Osteoblast (primary cell): Measurements from ENCODE around the gene SMIM32. TPM values are rescaled to one million over a fixed set of nuclear protein-coding genes. Genes with fewer than 3 reads are reported as not detected.

Experiments
- DNase-seq: peaks from one replicate; pipeline ENCODE4 v3.0.0; 2011; ENCODE audit warnings: low spot score, mixed read lengths; ENCODE audit not compliant: insufficient read length; ENCODE audit errors: missing footprints
- H2AFZ ChIP-seq: 2 replicates; pipeline ENCODE4 v1.6.0; 2011; ENCODE audit warnings: mild to moderate bottlenecking, low read length
- H3K27ac ChIP-seq: 2 replicates; pipeline ENCODE4 v1.5.1; 2011; ENCODE audit warnings: mild to moderate bottlenecking, low read depth, low read length, moderate library complexity
- H3K27me3 ChIP-seq: 2 replicates; pipeline ENCODE4 v1.6.0; 2012; ENCODE audit warnings: mild to moderate bottlenecking, control low read depth, inconsistent platforms, low read length, moderate library complexity; ENCODE audit not compliant: insufficient read depth
- H3K36me3 ChIP-seq: 2 replicates; pipeline ENCODE4 v1.5.1; 2011; ENCODE audit warnings: mild to moderate bottlenecking, low read length, control low read depth, moderate library complexity; ENCODE audit not compliant: insufficient read depth
- H3K4me1 ChIP-seq: 2 replicates; pipeline ENCODE4 v1.5.1; 2011; ENCODE audit warnings: mild to moderate bottlenecking, low read length, control low read depth, moderate library complexity; ENCODE audit not compliant: insufficient read depth
- H3K4me2 ChIP-seq: 2 replicates; pipeline ENCODE4 v1.6.0; 2011; ENCODE audit warnings: mild to moderate bottlenecking, low read length; ENCODE audit not compliant: insufficient read depth
- H3K4me3 ChIP-seq: fragments of 200-600 bp; sonication (generic); 3 replicates; pipeline ENCODE4 v1.5.1; 2012; ENCODE audit warnings: mild to moderate bottlenecking, low read length, inconsistent platforms; ENCODE audit not compliant: insufficient read depth
- H3K79me2 ChIP-seq: 2 replicates; pipeline ENCODE4 v1.6.0; 2012; ENCODE audit warnings: mild to moderate bottlenecking, low read length, control low read depth, inconsistent platforms; ENCODE audit not compliant: insufficient read depth
- H3K9me3 ChIP-seq: 2 replicates; pipeline ENCODE4 v1.5.1; 2011; ENCODE audit warnings: low read depth, low read length, control low read depth
- H4K20me1 ChIP-seq: 2 replicates; pipeline ENCODE4 v1.6.0; 2012; ENCODE audit warnings: mild to moderate bottlenecking, low read length, control low read depth; ENCODE audit not compliant: insufficient read depth
- total RNA-seq: library from RNA; depleted of rRNA; stranded (reverse); fragments of >200 nt; gene quantifications from 2 replicates; pipeline ENCODE4 v1.2.3, GENCODE V29; 2012
- TF ChIP-seq, protein P1 (sequence below): IDR thresholded peaks from 2 replicates; pipeline ENCODE4 v1.5.1; 2011; ENCODE audit warnings: mild to moderate bottlenecking, low read depth, low read length, moderate library complexity; ENCODE audit errors: extremely low read depth

SMIM32 gene
- total RNA-seq, 1 donor: not detected

DNA sequence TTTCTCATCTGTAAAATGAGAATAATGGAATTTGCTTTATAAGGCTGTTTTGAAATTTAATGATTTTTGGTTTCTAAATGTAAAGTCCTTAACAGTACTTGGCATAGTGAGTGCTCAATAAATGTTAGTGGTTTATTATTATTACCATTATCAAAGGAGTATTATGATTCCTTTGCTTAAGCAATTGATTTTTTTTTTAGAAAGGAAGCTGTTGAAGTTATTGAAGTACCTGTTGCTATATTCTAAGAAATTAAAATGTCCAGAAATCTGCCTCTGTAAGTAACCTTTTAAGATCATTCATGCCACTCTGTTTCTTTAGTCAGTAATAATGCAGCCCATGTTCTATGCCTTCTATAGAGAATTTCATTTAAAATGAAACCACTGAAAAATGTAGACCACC lies 45.3 kb downstream of the SMIM32 start:
- Histone ChIP-seq H3K4me3 (no peak overlapping the region), H3K27me3 (no peaks in the 10 kb centered on the region), H3K9me3 (no peaks in the 10 kb centered on the region), H4K20me1 (peaks cover 67% of the 10 kb centered on the region), H2AFZ (no peak overlapping the region), H3K27ac (no peak overlapping the region), H3K79me2 (peaks cover 98% of the 10 kb centered on the region), H3K36me3 (peaks cover 8% of the 10 kb centered on the region), H3K4me1 (peaks cover 7% of the 10 kb centered on the region), H3K4me2 (no peak overlapping the region)
- TF ChIP-seq, protein P1, sequence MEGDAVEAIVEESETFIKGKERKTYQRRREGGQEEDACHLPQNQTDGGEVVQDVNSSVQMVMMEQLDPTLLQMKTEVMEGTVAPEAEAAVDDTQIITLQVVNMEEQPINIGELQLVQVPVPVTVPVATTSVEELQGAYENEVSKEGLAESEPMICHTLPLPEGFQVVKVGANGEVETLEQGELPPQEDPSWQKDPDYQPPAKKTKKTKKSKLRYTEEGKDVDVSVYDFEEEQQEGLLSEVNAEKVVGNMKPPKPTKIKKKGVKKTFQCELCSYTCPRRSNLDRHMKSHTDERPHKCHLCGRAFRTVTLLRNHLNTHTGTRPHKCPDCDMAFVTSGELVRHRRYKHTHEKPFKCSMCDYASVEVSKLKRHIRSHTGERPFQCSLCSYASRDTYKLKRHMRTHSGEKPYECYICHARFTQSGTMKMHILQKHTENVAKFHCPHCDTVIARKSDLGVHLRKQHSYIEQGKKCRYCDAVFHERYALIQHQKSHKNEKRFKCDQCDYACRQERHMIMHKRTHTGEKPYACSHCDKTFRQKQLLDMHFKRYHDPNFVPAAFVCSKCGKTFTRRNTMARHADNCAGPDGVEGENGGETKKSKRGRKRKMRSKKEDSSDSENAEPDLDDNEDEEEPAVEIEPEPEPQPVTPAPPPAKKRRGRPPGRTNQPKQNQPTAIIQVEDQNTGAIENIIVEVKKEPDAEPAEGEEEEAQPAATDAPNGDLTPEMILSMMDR: no peak
- no peak for DNase-seq

GRCh38 chr5:136146201-136146600 lies 46.8 kb downstream of the SMIM32 start:
- peaks cover 67% of the 10 kb centered on the region for H4K20me1 ChIP-seq

GRCh38 chr5:136145030-136145429 lies 47.9 kb downstream of the SMIM32 start:
- no peak for DNase-seq
- Histone ChIP-seq H3K79me2 (peaks cover 99% of the 10 kb centered on the region), H3K36me3 (peaks cover under 1% of the 10 kb centered on the region), H3K4me2 (no peak overlapping the region), H3K4me1 (peaks cover 10% of the 10 kb centered on the region), H2AFZ (no peak overlapping the region), H3K4me3 (no peak overlapping the region), H4K20me1 (peaks cover 73% of the 10 kb centered on the region), H3K9me3 (no peaks in the 10 kb centered on the region), H3K27me3 (no peaks in the 10 kb centered on the region), H3K27ac (no peak overlapping the region)
- TF ChIP-seq, protein P1: no peak

More at GRCh38 chr5:136146201-136146600, 46.8 kb downstream of the SMIM32 start:
- Histone ChIP-seq H3K27ac (no peak overlapping the region), H3K4me3 (no peak overlapping the region), H3K36me3 (peaks cover 3% of the 10 kb centered on the region), H2AFZ (no peak overlapping the region), H3K4me2 (no peak overlapping the region), H3K79me2 (peaks cover 98% of the 10 kb centered on the region), H3K27me3 (no peaks in the 10 kb centered on the region), H3K4me1 (peaks cover 10% of the 10 kb centered on the region), H3K9me3 (no peaks in the 10 kb centered on the region)
- no peak for DNase-seq
- TF ChIP-seq, protein P1: no peak

GRCh38 chr5:136143763-136144162 lies 49.2 kb downstream of the SMIM32 start:
- H2AFZ ChIP-seq: no peak overlapping the region
- no peaks in the 10 kb centered on the region for H3K27me3 ChIP-seq
- H3K4me1 ChIP-seq: peaks cover 10% of the 10 kb centered on the region
- no peak for DNase-seq
- H3K27ac ChIP-seq: no peak overlapping the region
- H3K4me2 ChIP-seq: no peak overlapping the region
- no peaks in the 10 kb centered on the region for H3K36me3 ChIP-seq
- no peaks in the 10 kb centered on the region for H3K9me3 ChIP-seq
- no peak overlapping the region for H3K4me3 ChIP-seq
- TF ChIP-seq, protein P1: no peak
- H3K79me2 ChIP-seq: peaks cover 99% of the 10 kb centered on the region
- H4K20me1 ChIP-seq: peaks cover 83% of the 10 kb centered on the region
